Bronchial epithelial cell (primary cell): ENCODE measurements around the gene AGBL4. TPM values are rescaled to one million over a fixed set of nuclear protein-coding genes. Genes with fewer than 3 reads are reported as not detected.

ENCODE experiments used
- DNase-seq: peaks from one replicate; pipeline ENCODE4 v3.0.0-alpha.2; 2010; ENCODE audit warnings: low read depth
- FAIRE-seq: peaks from 2 replicates; lab custom pipeline; 2011; peaks lifted over from hg19 to GRCh38; lab: Jason Lieb, UNC
- H3K27me3 ChIP-seq: 2 replicates; pipeline ENCODE4 v1.5.1; 2011; ENCODE audit warnings: low read length; ENCODE audit not compliant: control insufficient read depth, insufficient read depth
- H3K36me3 ChIP-seq: 2 replicates; pipeline ENCODE4 v1.5.1; 2011; ENCODE audit warnings: low read length; ENCODE audit not compliant: control insufficient read depth, insufficient read depth
- H3K4me3 ChIP-seq: 2 replicates; pipeline ENCODE4 v1.5.1; 2011; ENCODE audit warnings: mild to moderate bottlenecking, low read depth, low read length, control low read depth
- CTCF ChIP-seq: IDR thresholded peaks from 2 replicates; pipeline ENCODE4 v1.5.1; 2011; ENCODE audit warnings: mild to moderate bottlenecking, moderate library complexity, low read length, control low read depth, inconsistent platforms; ENCODE audit not compliant: insufficient read depth, severe bottlenecking
- total RNA-seq: library from RNA; depleted of rRNA; stranded (reverse); fragments of >200 nt; gene quantifications from 2 replicates; pipeline ENCODE4 v1.2.1, GENCODE V29; 2014

Gene AGBL4
- total RNA-seq, 1 donor from 2014 or later, result not detected

- FAIRE-seq (no peak), DNase-seq (no peak)
- no peak for TF ChIP-seq CTCF
Observed at GRCh38 chr1:48760857-48761256, 1262.9 kb downstream of the AGBL4 start.

GRCh38 chr1:48758976-48759375 is 1264.8 kb downstream of the AGBL4 start:
- no peak for FAIRE-seq
- no peak for TF ChIP-seq CTCF
- no peak for DNase-seq
- Histone ChIP-seq H3K4me3 (no peak overlapping the region), H3K27me3 (no peaks in the 10 kb centered on the region), H3K36me3 (no peaks in the 10 kb centered on the region)

More at GRCh38 chr1:48760857-48761256, 1262.9 kb downstream of the AGBL4 start:
- no peaks in the 10 kb centered on the region for H3K27me3 ChIP-seq
- no peaks in the 10 kb centered on the region for H3K36me3 ChIP-seq
- H3K4me3 ChIP-seq, result no peak overlapping the region

- Histone ChIP-seq H3K27me3 (no peaks in the 10 kb centered on the region), H3K4me3 (no peak overlapping the region), H3K36me3 (no peaks in the 10 kb centered on the region)
- FAIRE-seq, result no peak
- TF ChIP-seq CTCF, result no peak
- DNase-seq, result no peak
Observed at GRCh38 chr1:48757363-48757762, 1266.4 kb downstream of the AGBL4 start.

- H3K36me3 ChIP-seq, result no peaks in the 10 kb centered on the region
- no peak for TF ChIP-seq CTCF
- H3K27me3 ChIP-seq, result no peaks in the 10 kb centered on the region
- DNase-seq, result no peak
- FAIRE-seq, result no peak
- no peak overlapping the region for H3K4me3 ChIP-seq
Observed at GRCh38 chr1:48756683-48757316, 1267.0 kb downstream of the AGBL4 start.

- Histone ChIP-seq H3K36me3 (no peaks in the 10 kb centered on the region), H3K27me3 (no peaks in the 10 kb centered on the region), H3K4me3 (no peak overlapping the region)
- DNase-seq (no peak), FAIRE-seq (no peak)
- no peak for TF ChIP-seq CTCF
Observed at GRCh38 chr1:48753293-48753692, 1270.5 kb downstream of the AGBL4 start.

- Histone ChIP-seq H3K27me3 (no peaks in the 10 kb centered on the region), H3K4me3 (no peak overlapping the region), H3K36me3 (no peaks in the 10 kb centered on the region)
- DNase-seq (no peak), FAIRE-seq (no peak)
- TF ChIP-seq CTCF, result no peak
Observed at GRCh38 chr1:48750109-48750508, 1273.6 kb downstream of the AGBL4 start.
